GM19099 (cell line): Measurements from ENCODE around the gene GPI.

Source experiments
- POLR2A ChIP-seq: IDR thresholded peaks from 3 replicates; pipeline ENCODE4 v1.6.1; 2011; ENCODE audit warnings: low read depth; ENCODE audit not compliant: insufficient read length; ENCODE audit errors: extremely low read depth

Gene GPI

DNA sequence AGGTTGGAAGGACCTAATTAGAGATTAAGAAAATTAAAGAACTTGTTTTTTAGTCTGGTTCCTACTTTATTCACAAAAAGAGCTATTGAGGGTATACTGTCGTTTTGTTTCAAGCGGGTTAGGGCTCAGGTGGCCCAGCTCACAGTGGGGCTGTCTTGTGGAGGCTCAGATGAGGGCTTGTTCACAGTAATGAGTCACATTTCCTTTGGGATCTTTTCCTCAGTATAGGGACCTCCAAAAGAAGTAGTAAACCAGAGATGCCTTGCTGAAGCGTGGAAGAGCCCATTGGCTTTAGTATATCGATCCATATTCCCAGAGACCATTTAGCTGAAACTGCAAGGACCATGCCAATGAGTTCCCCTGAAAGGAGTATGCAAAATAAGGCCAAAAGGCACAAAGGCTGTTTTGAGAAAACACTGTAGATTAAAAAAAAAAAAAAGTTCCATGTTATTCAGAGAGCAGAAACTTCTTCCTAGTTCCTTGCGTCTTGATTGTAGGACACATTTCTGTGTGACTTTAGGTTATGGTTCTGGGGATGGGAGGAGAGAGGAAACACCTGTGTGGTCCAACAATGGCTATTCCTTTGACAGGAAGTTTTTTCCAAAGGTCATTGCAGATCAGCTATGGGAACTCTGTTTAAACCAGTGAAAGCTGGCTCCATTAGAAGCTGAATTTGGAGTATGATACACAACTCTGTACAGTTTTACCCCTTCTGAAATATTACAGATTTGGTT, 32.8 kb upstream of the GPI start:
- TF ChIP-seq POLR2A, result no peak

DNA sequence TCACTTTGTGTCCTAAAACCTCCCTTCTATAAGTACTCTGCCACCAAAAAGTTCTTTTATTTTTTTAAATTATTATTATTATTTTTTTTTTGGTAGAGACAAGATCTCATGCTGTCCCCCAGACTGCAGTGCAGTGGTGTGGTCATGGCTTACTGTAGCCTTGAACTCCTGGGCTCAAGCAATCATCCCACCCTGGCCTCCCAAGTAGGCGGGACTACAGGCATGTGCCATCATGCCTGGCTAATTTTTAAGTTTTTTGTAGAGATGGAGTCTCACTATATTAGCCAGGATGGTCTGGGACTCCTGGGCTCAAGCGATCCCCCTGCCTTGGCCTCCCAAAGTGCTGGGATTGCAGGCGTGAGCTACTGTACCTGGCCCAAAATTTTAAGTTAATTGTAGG, 29.1 kb upstream of the GPI start:
- no peak for TF ChIP-seq POLR2A

DNA sequence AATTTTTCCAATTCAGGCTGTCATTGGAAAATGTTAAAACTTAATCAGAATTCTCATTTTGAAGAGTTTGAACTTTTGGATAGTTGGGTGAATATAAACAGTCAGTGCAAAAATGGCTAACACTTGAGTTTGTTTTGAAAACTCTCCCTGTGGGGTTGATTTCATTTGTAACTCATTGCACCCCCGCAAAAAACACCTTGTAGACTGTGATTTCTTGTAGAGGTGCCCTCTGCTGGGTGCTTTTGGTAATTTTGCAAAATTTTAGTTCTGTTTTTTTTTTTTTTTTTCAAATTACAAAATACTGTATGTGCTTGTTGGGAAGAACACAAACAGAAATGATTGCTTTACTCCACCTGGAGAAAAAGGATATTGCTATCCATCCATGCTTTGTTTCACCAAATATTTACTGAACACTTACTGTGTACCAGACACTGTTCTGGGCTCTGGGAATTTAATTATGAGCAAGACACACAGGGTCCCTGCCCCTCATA, 28.2 kb upstream of the GPI start:
- no peak for TF ChIP-seq POLR2A

DNA sequence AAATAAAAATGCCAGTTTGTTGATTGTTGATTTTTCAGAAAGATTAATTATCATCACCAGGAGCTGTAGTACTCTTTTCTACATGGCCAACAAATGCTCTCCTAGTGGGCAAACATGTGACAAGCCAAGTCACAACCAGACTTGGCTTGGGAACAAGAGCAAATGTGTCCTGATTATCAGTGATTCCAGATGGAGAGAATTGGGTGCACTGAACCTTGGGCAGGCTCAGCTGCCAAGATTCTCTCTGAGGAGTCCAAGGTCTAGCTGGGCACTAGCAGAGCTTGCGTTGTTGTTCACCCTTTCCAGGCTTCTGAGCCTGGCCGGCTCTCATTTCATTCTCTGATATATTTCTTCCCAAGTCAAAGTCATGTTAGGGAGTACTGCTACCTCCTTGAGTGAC, 27.3 kb upstream of the GPI start:
- TF ChIP-seq POLR2A, result no peak

DNA sequence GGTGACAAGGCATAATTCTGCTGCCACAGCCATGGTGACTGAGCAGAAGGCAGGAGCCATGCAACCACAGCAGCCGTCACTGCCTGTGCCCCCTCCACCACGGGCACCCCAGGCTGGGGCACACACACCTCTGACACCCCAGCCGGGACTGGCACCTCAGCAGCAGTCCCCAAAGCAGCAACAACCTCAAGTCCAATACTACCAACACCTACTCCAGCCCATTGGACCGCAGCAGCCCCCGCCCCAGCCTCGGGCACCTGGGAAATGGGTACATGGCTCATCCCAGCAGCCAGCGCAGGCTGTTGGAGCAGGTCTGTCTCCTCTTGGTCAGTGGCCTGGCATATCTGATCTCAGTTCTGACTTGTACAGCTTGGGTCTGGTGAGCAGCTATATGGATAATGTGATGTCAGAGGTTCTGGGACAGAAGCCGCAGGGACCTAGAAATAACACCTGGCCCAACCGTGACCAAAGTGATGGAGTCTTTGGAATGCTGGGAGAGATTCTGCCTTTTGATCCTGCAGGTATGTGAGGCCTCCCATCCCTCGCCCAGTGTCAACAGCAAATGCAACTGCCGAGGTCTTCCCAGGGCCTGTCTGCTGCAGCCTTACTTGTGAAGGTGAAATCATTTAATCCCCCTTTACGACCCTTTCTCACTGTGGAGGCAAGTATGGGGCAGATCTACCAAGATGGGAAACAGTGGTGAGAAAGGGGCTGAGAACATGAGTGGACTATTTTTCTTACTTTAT, 22.9 kb upstream of the GPI start:
- no peak for TF ChIP-seq POLR2A

DNA sequence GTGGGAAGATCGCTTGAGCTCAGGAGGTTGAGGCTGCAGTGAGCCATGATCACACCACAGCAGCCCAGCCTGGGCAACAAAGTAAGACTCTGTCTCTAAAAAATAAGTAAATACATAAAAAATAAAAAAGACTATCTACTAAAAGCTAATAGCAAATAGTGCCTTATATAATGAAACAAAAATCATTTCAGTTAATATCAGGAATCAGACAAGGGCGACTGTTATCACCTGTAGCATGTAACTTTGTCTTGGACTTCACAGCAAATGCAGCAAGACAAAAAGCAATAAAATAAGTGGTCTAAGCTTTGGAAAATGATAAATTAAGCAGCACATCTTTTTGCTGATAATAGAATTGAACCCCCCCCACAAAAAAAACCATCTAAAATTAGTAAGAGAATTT, 21.2 kb upstream of the GPI start:
- TF ChIP-seq POLR2A, result no peak

DNA sequence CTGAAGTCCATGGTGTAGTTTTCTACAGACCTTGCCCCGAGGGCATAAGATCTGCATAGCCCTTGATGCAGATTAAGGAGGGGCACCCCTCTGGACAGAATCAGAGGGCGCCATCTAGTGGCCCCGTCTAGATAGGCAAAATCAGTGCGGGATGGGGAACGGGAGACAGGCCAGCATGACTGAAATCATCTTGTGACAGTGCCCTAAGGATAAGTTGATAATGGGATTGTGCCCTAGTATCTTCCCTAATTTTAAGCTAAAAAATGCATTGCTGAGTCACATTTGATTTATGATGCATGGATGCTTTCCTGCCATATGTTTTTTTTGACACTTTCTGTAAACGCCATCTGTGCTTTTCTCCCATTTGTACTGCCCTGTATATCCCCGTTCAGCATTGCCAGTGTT, 19.0 kb upstream of the GPI start:
- no peak for TF ChIP-seq POLR2A

DNA sequence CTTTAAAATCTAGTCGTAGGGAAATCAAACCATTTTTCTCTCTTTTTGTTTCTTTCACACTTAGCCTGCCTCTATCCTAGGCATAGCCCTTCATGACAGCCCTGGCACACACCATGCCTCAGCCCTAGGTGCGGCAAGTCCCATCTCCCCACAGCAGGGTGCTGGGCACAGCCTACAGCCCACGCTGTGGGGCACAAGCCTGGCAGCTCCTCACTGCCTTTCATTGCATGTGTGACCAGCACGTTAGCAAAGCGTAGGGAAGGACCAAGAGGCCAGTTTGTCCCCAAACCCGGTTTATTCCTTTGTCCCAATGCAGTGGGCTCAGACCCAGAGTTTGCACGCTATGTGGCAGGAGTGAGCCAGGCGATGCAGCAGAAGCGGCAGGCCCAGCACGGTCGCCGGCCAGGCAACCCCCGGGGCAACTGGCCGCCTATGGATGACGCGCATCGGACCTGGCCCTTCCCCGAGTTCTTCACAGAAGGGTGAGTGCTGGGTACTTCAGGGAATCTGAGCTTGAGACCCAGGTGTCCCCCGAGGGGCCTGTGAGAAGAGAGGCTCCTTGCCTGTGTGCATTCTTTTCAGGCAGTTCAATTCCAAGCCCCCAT, 17.3 kb upstream of the GPI start:
- no peak for TF ChIP-seq POLR2A

DNA sequence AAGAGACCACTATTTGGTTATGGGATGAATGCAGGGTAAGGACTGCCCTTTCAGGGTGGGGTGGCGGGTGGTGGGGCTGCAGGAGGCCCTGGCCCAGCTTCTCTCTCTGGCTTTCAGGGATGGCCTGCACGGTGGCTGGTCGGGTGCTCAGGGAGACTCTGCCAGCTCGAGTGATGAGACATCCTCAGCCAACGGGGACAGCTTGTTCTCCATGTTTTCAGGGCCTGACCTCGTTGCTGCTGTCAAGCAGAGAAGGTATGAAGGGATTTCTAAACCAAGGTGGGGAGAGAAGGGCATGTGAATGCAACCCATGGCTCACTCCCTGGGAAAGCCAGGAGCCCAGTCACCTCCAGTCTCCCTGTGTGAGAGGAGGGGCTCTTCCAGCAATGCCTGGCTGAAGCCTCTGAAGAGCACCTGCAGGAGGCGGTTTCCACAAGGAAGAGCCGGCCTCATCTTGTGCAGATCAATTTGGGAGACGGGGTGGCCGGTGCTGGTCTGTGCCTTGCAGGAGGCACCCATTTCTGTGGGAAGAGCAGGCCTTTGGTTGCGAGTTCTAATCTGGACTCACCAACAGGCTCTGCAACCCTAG, 16.0 kb upstream of the GPI start:
- TF ChIP-seq POLR2A, result no peak

DNA sequence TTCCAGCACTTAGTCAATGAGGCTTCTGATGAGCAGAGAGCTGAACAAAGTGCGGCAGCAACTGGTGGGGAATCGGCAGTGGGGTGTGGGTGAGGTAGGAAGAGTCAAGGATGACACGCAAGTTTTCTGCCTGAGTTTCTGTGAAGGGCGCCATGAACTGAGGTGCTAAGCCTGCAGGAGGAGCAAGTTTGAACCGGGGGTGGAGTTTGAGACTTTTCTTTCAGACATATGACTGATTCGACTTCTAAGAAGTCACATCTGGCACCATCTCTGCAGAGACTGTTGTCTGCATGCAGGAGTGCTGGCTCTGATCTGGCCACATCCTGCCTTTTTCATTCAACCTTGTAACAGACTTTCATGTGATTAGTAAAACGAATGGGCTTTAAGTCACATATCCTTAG, 14.8 kb upstream of the GPI start:
- no peak for TF ChIP-seq POLR2A

DNA sequence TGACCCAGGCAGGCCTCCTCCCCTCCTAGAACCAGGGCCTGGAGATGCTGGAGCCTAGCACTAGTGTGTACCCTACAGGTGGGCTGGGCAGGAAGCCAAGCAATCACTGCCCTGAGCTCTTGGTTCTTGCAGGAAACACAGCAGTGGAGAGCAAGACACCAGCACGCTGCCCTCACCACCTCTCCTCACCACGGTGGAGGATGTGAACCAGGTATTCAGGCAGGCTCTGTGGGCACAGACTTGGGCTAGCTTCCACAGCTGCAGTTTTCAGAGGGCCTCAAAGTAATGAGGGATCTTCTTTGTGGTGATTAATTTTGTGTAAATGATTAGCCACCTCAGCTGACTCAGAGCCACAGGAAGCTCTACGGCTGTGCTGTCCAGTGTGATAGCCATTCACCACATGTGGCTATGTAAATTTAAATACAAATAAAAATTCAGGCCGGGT, 13.6 kb upstream of the GPI start:
- no peak for TF ChIP-seq POLR2A

DNA sequence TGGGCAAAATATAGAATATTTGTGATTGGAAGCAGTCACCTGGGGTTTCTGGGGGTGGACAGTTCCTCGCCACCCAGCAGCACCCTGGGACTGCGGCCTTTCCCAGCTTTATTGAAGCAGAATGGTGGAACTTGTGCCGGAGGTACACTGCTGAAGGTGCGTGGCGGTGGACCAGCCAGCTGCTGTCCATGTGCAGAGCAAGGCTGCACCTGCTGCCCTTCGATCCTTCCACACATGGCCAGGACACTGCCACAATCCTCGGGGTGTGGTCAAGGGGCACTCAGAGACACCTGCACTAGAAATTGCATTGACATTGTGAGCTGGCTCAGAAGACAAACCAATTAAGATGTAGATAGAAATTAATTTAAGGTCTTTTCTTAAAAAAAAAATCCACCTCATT, 11.4 kb upstream of the GPI start:
- no peak for TF ChIP-seq POLR2A

DNA sequence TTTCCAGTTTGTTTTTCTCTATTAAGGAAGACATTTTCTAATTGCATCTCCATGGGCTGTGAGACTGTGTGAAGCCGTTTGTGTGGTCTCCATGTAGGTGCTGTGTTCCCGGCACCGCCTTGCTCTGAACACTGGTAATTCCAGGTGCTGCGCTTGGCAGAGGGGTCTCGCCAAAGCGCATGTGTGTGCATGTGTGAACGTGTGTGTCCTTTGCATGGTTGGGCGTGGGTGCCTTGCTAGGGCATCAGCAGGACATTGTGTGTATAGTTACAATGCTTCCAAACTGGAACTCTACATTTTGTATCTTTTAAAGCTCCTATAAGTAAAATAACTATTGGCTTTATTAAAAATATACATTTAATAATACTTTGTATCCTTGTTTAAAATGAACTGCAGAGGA, 9.8 kb upstream of the GPI start:
- no peak for TF ChIP-seq POLR2A

DNA sequence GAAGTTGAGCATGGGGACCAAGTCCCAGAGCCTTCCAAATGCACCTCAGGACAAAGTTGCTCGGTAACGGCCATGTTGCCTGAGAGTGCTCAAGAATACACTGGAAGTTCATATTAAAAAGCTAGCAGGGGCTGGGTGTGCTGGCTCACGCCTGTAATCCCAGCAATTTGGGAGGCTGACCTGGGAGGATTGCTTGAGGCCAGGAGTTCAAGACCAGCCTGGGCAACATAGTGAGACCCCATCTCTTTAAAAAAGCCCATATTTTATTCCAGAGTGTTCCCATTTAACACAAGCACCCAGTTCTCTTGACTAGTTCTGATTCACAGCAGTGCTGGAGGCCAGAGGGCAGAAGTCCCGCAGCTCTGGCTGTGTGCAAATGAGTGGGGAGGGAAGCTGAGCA, 8.1 kb upstream of the GPI start:
- no peak for TF ChIP-seq POLR2A

DNA sequence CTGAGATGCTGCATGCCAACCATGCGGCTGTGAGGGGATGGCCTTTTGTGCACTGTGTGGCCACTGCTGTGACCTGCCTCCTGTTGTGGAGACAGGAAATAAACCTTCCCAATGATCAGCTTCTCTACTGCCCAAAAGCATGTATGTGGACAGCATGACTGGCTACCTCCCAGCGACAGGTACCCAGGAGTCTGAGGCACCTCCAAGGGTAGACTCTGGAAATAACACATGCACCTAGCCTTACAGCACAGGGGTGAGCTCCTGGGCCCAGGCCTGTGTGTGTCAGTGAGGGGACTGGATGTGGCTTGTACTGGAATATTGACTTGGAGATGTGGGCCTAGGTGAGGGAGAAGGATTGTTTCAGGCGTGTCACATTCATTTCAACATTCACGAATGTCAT, 7.6 kb upstream of the GPI start:
- no peak for TF ChIP-seq POLR2A
